ENCODE measurements around the gene GGA2. TPM values are rescaled to one million over a fixed set of nuclear protein-coding genes. Genes with fewer than 3 reads are reported as not detected.
A peak's percentile ranks its signal among the peaks of the same experiment; 100 is the strongest.
"Not testable (repeated sequence)": the region's sequence is repeated elsewhere in the genome, so short reads cannot be mapped to it uniquely, and the experiment has no call there.

GGA2 gene
- total RNA-seq (2014; rRNA removed; shearing (Covaris generic)) = 11.7 and 28.0 TPM in 2 replicates

- Histone ChIP-seq H3K27ac (peak within 1 kb of the TSS; percentile 70), H3K4me1 (replicated peaks) (peaks cover 16% of the 10 kb centered on the region)
- DNase-seq (ENCODE audit: low read depth in 1 of 2, low spot score in 2 of 2) = peak; percentile 79 to 89
Observed at GRCh38 chr16:23510164-23510914, at the start of gene GGA2. Gene GGA2 (minus strand): TSS chr16:23510494. CDS start chr16:23510411, 83 bp downstream.

GRCh38 chr16:23557779-23558702, 47.7 kb upstream of the GGA2 start:
- peak in 1 of 2 experiments; percentile 8 for DNase-seq (ENCODE audit: low read depth in 1 of 2, low spot score in 2 of 2)
- Histone ChIP-seq H3K4me3 (peak overlapping the region; percentile 95), H3K27me3 (replicated peaks) (no peaks in the 10 kb centered on the region), H3K9me3 (replicated peaks) (peaks cover 3% of the 10 kb centered on the region; the same call in 1 of the 2 replicates), H3K4me1 (replicated peaks) (peaks cover 6% of the 10 kb centered on the region), H3K36me3 (peaks cover 55% of the 10 kb centered on the region), H3K27ac (peak overlapping the region; percentile 89)

More at GRCh38 chr16:23510164-23510914, at the start of gene GGA2:
- Histone ChIP-seq H3K4me3 (peak within 1 kb of the TSS; percentile 77), H3K9me3 (replicated peaks) (no peaks in the 10 kb centered on the region), H3K36me3 (peaks cover 13% of the 10 kb centered on the region), H3K27me3 (replicated peaks) (no peaks in the 10 kb centered on the region)

GRCh38 chr16:23556881-23557778, 46.8 kb upstream of the GGA2 start, which contains the start of the genes EARS2 and UBFD1:
Gene EARS2 (minus strand): TSS chr16:23557350. CDS start chr16:23557343, 7 bp downstream.
Gene UBFD1 (plus strand): TSS chr16:23557727. CDS start chr16:23557743, 16 bp downstream.
- Histone ChIP-seq H3K27ac (peak within 1 kb of the TSS; percentile 89), H3K4me3 (peak within 1 kb of the TSS; percentile 95), H3K4me1 (replicated peaks) (peaks cover 6% of the 10 kb centered on the region), H3K36me3 (peaks cover 52% of the 10 kb centered on the region), H3K9me3 (replicated peaks) (peaks cover 3% of the 10 kb centered on the region; the same call in 1 of the 2 replicates), H3K27me3 (replicated peaks) (no peaks in the 10 kb centered on the region)
- DNase-seq (ENCODE audit: low read depth in 1 of 2, low spot score in 2 of 2) = peak; percentile 99 to 100

- H3K27me3 ChIP-seq (replicated peaks) = no peaks in the 10 kb centered on the region
- DNase-seq (ENCODE audit: low read depth in 1 of 2, low spot score in 2 of 2) = no peak
- H3K4me3 ChIP-seq = no peak overlapping the region
- peaks cover 49% of the 10 kb centered on the region for H3K36me3 ChIP-seq
- H3K9me3 ChIP-seq (replicated peaks) = peaks cover 3% of the 10 kb centered on the region; the same call in 1 of the 2 replicates
- peaks cover 6% of the 10 kb centered on the region for H3K4me1 ChIP-seq (replicated peaks)
- H3K27ac ChIP-seq = no peak overlapping the region
Observed at GRCh38 chr16:23554536-23554935, 44.2 kb upstream of the GGA2 start.

GRCh38 chr16:23552161-23552560, 41.9 kb upstream of the GGA2 start:
- Histone ChIP-seq H3K9me3 (replicated peaks) (no peaks in the 10 kb centered on the region), H3K27me3 (replicated peaks) (no peaks in the 10 kb centered on the region), H3K36me3 (peaks cover 52% of the 10 kb centered on the region), H3K4me1 (replicated peaks) (peaks cover 6% of the 10 kb centered on the region; the same call in 1 of the 2 replicates), H3K27ac (no peak overlapping the region), H3K4me3 (no peak overlapping the region)
- no peak for DNase-seq (ENCODE audit: low read depth in 1 of 2, low spot score in 2 of 2)

GRCh38 chr16:23549938-23550337, 39.6 kb upstream of the GGA2 start:
- H3K4me1 ChIP-seq (replicated peaks) = no peaks in the 10 kb centered on the region
- H3K36me3 ChIP-seq = peaks cover 71% of the 10 kb centered on the region
- no peak overlapping the region for H3K27ac ChIP-seq
- no peak overlapping the region for H3K4me3 ChIP-seq
- no peak for DNase-seq (ENCODE audit: low read depth in 1 of 2, low spot score in 2 of 2)
- H3K9me3 ChIP-seq (replicated peaks) = no peaks in the 10 kb centered on the region
- no peaks in the 10 kb centered on the region for H3K27me3 ChIP-seq (replicated peaks)

GRCh38 chr16:23544436-23544835, 34.1 kb upstream of the GGA2 start:
- no peaks in the 10 kb centered on the region for H3K4me1 ChIP-seq (replicated peaks)
- H3K27me3 ChIP-seq (replicated peaks) = no peaks in the 10 kb centered on the region
- H3K4me3 ChIP-seq = no peak overlapping the region
- H3K36me3 ChIP-seq = peaks cover 74% of the 10 kb centered on the region
- H3K27ac ChIP-seq = no peak overlapping the region
- H3K9me3 ChIP-seq (replicated peaks) = no peaks in the 10 kb centered on the region
- DNase-seq (ENCODE audit: low read depth in 1 of 2, low spot score in 2 of 2) = no peak

GRCh38 chr16:23540817-23541178, 30.5 kb upstream of the GGA2 start:
- not testable (repeated sequence) for H3K4me3 ChIP-seq; DNase-seq (ENCODE audit: low read depth in 1 of 2, low spot score in 2 of 2); H3K27ac ChIP-seq; H3K27me3 ChIP-seq (replicated peaks); H3K9me3 ChIP-seq (replicated peaks)
- peaks cover 13% of the 10 kb centered on the region for H3K4me1 ChIP-seq (replicated peaks)
- peaks cover 60% of the 10 kb centered on the region for H3K36me3 ChIP-seq

- Histone ChIP-seq H3K27me3 (replicated peaks) (no peaks in the 10 kb centered on the region), H3K27ac (no peak overlapping the region), H3K4me3 (no peak overlapping the region), H3K4me1 (replicated peaks) (peaks cover 13% of the 10 kb centered on the region), H3K9me3 (replicated peaks) (no peaks in the 10 kb centered on the region), H3K36me3 (peaks cover 60% of the 10 kb centered on the region)
- no peak for DNase-seq (ENCODE audit: low read depth in 1 of 2, low spot score in 2 of 2)
Observed at GRCh38 chr16:23539984-23540816, 29.9 kb upstream of the GGA2 start.

- no peak for DNase-seq (ENCODE audit: low read depth in 1 of 2, low spot score in 2 of 2)
- peaks cover 62% of the 10 kb centered on the region for H3K36me3 ChIP-seq
- H3K4me1 ChIP-seq (replicated peaks) = peaks cover 13% of the 10 kb centered on the region
- H3K4me3 ChIP-seq = no peak overlapping the region
- no peaks in the 10 kb centered on the region for H3K9me3 ChIP-seq (replicated peaks)
- H3K27me3 ChIP-seq (replicated peaks) = no peaks in the 10 kb centered on the region
- H3K27ac ChIP-seq = peak overlapping the region; percentile 48
Observed at GRCh38 chr16:23538919-23539278, 28.6 kb upstream of the GGA2 start.

- peaks cover 71% of the 10 kb centered on the region for H3K36me3 ChIP-seq
- H3K27me3 ChIP-seq (replicated peaks) = no peaks in the 10 kb centered on the region
- no peak overlapping the region for H3K4me3 ChIP-seq
- no peak overlapping the region for H3K27ac ChIP-seq
- H3K9me3 ChIP-seq (replicated peaks) = no peaks in the 10 kb centered on the region
- DNase-seq (ENCODE audit: low read depth in 1 of 2, low spot score in 2 of 2) = no peak
- peaks cover 13% of the 10 kb centered on the region for H3K4me1 ChIP-seq (replicated peaks)
Observed at GRCh38 chr16:23537390-23537789, 27.1 kb upstream of the GGA2 start.

- Histone ChIP-seq H3K27ac (no peak overlapping the region), H3K36me3 (peaks cover 73% of the 10 kb centered on the region), H3K4me3 (no peak overlapping the region), H3K4me1 (replicated peaks) (peaks cover 13% of the 10 kb centered on the region), H3K27me3 (replicated peaks) (no peaks in the 10 kb centered on the region), H3K9me3 (replicated peaks) (no peaks in the 10 kb centered on the region)
- DNase-seq (ENCODE audit: low read depth in 1 of 2, low spot score in 2 of 2) = no peak
Observed at GRCh38 chr16:23535901-23536300, 25.6 kb upstream of the GGA2 start.

Measured in SJSA1 (cell line).